ENCODE measurements around the gene RAD51B. TPM values are rescaled to one million over a fixed set of nuclear protein-coding genes. Genes with fewer than 3 reads are reported as not detected.

Gene RAD51B
- total and polyA plus RNA-seq, 2 of the 13 experiments (the other 11 are each of a cell fraction or from before 2014, with no cell fraction given): 7.0 to 9.5 TPM

DNA sequence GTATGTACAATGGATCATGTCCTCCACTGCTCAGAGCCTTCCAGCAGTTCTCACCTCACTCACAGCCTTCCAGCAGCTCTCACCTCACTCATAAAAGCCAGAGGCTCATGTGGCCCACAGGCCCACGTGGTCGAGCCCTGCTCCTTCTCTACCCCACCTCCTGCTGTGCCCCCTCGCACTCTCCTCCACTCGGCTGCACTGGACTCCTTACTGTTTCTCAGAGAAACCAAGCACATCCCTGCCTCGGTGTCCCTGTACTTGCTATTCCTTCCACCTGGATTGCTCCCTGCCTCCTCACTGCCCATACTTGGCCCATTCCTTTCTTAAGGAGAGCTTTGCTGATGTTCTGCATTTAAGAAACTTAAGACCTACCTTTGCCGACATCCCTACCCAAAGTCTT lies 753.5 kb downstream of the RAD51B start:
- no peak for DNase-seq (ENCODE audit: low spot score)
- H3K4me3 ChIP-seq (replicated peaks in 1 of 3; ENCODE audit: insufficient read depth in 1 of 3, low read depth in 2 of 3, low read length in 3 of 3): no peak overlapping the region
- no peak for FAIRE-seq
- no peaks in the 10 kb centered on the region for H3K36me3 ChIP-seq (replicated peaks in 1 of 2; ENCODE audit: control insufficient read depth in 1 of 2, insufficient read depth in 2 of 2, low read length in 2 of 2)
- H2AFZ ChIP-seq (ENCODE audit: low read length): no peak overlapping the region
- no peak overlapping the region for H3K27ac ChIP-seq (ENCODE audit: extremely low read length, insufficient read depth, low read length)
- intact Hi-C loops (cut with micrococcal nuclease; ENCODE audit: unreplicated experiment) (no loop called here), in situ Hi-C loops (cut with HindIII; ENCODE audit: extremely low pct_ligation_motif_present, low pct_unique_long_range_greater_than_20kb) (no loop called here)
- 0 out of 2 replicates have a peak, but pooled peaks cover 5% of the 10 kb centered on the region for H3K9me3 ChIP-seq (ENCODE audit: low read length)
- ChIA-PET CTCF (ENCODE audit: low intra/inter-chr PET ratio, low total read pairs) (no interaction called here), POLR2A (no interaction called here)
- H3K4me2 ChIP-seq (ENCODE audit: low read depth, low read length): no peak overlapping the region
- no peaks in the 10 kb centered on the region for H3K27me3 ChIP-seq (ENCODE audit: control insufficient read depth in 1 of 2, insufficient read depth in 2 of 2, low read length in 2 of 2)
- ATAC-seq: no peak
- H3K79me2 ChIP-seq (ENCODE audit: insufficient read depth, low read length): no peaks in the 10 kb centered on the region
- WGBS (ENCODE audit: low lambda C conversion rate): 67% methylated on average over 6 of the region's 6 CpGs
- no peak overlapping the region for H3K9ac ChIP-seq (ENCODE audit: insufficient read depth, low read depth, low read length)
- peaks cover 70% of the 10 kb centered on the region for H3K4me1 ChIP-seq (ENCODE audit: insufficient read depth, low read length)
- BruUV-seq (replicated peaks): no TSS peak
- no peaks in the 10 kb centered on the region for H4K20me1 ChIP-seq (ENCODE audit: insufficient read depth, low read length)
- TF ChIP-seq STAG1 (CRISPR knock-in tag; IDR thresholded peaks at IDR 0.05) (no peak), KDM5A (IDR thresholded peaks at IDR 0.05; ENCODE audit: borderline replicate concordance, low read length) (no peak), ZFYVE20 (CRISPR knock-in tag; IDR thresholded peaks at IDR 0.05; ENCODE audit: borderline replicate concordance, low read depth) (no peak), ISL2 (CRISPR knock-in tag; IDR thresholded peaks at IDR 0.05) (no peak), ZBTB8A (CRISPR knock-in tag; IDR thresholded peaks at IDR 0.05; ENCODE audit: borderline replicate concordance, low read depth) (no peak), KLF15 (CRISPR knock-in tag; IDR thresholded peaks at IDR 0.05; ENCODE audit: borderline replicate concordance) (no peak), KDM3A (CRISPR knock-in tag; IDR thresholded peaks at IDR 0.05; ENCODE audit: low read depth) (no peak), ZSCAN25 (CRISPR knock-in tag; IDR thresholded peaks at IDR 0.05) (no peak), ZKSCAN8 (CRISPR knock-in tag; IDR thresholded peaks at IDR 0.05; ENCODE audit: borderline replicate concordance) (no peak), PHF8 (CRISPR knock-in tag; IDR thresholded peaks at IDR 0.05) (no peak), ELF4 (CRISPR knock-in tag; IDR thresholded peaks at IDR 0.05; ENCODE audit: borderline replicate concordance) (no peak)
- TF ChIP-seq, protein P1, sequence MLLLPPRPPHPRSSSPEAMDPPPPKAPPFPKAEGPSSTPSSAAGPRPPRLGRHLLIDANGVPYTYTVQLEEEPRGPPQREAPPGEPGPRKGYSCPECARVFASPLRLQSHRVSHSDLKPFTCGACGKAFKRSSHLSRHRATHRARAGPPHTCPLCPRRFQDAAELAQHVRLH (CRISPR knock-in tag; IDR thresholded peaks at IDR 0.05; ENCODE audit: borderline replicate concordance, low read depth): no peak
- TF ChIP-seq, protein P2, sequence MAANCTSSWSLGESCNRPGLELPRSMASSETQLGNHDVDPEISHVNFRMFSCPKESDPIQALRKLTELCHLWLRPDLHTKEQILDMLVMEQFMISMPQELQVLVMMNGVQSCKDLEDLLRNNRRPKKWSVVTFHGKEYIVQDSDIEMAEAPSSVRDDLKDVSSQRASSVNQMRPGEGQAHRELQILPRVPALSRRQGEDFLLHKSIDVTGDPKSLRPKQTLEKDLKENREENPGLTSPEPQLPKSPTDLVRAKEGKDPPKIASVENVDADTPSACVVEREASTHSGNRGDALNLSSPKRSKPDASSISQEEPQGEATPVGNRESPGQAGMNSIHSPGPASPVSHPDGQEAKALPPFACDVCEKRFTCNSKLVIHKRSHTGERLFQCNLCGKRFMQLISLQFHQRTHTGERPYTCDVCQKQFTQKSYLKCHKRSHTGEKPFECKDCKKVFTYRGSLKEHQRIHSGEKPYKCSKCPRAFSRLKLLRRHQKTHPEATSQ (CRISPR knock-in tag; IDR thresholded peaks at IDR 0.05; ENCODE audit: borderline replicate concordance): no peak
- TF ChIP-seq, protein P3, sequence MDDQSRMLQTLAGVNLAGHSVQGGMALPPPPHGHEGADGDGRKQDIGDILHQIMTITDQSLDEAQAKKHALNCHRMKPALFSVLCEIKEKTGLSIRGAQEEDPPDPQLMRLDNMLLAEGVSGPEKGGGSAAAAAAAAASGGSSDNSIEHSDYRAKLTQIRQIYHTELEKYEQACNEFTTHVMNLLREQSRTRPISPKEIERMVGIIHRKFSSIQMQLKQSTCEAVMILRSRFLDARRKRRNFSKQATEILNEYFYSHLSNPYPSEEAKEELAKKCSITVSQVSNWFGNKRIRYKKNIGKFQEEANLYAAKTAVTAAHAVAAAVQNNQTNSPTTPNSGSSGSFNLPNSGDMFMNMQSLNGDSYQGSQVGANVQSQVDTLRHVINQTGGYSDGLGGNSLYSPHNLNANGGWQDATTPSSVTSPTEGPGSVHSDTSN (CRISPR knock-in tag; IDR thresholded peaks at IDR 0.05; ENCODE audit: borderline replicate concordance): no peak
- TF ChIP-seq, protein P4, sequence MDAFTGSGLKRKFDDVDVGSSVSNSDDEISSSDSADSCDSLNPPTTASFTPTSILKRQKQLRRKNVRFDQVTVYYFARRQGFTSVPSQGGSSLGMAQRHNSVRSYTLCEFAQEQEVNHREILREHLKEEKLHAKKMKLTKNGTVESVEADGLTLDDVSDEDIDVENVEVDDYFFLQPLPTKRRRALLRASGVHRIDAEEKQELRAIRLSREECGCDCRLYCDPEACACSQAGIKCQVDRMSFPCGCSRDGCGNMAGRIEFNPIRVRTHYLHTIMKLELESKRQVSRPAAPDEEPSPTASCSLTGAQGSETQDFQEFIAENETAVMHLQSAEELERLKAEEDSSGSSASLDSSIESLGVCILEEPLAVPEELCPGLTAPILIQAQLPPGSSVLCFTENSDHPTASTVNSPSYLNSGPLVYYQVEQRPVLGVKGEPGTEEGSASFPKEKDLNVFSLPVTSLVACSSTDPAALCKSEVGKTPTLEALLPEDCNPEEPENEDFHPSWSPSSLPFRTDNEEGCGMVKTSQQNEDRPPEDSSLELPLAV (CRISPR knock-in tag; conservative IDR thresholded peaks at IDR 0.05; ENCODE audit: low read depth): no peak
- TF ChIP-seq, protein P5, sequence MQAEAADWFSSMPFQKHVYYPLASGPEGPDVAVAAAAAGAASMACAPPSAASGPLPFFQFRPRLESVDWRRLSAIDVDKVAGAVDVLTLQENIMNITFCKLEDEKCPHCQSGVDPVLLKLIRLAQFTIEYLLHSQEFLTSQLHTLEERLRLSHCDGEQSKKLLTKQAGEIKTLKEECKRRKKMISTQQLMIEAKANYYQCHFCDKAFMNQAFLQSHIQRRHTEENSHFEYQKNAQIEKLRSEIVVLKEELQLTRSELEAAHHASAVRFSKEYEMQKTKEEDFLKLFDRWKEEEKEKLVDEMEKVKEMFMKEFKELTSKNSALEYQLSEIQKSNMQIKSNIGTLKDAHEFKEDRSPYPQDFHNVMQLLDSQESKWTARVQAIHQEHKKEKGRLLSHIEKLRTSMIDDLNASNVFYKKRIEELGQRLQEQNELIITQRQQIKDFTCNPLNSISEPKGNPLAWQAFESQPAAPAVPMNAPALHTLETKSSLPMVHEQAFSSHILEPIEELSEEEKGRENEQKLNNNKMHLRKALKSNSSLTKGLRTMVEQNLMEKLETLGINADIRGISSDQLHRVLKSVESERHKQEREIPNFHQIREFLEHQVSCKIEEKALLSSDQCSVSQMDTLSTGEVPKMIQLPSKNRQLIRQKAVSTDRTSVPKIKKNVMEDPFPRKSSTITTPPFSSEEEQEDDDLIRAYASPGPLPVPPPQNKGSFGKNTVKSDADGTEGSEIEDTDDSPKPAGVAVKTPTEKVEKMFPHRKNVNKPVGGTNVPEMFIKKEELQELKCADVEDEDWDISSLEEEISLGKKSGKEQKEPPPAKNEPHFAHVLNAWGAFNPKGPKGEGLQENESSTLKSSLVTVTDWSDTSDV (CRISPR knock-in tag; IDR thresholded peaks at IDR 0.05): no peak
- TF ChIP-seq, protein P6, sequence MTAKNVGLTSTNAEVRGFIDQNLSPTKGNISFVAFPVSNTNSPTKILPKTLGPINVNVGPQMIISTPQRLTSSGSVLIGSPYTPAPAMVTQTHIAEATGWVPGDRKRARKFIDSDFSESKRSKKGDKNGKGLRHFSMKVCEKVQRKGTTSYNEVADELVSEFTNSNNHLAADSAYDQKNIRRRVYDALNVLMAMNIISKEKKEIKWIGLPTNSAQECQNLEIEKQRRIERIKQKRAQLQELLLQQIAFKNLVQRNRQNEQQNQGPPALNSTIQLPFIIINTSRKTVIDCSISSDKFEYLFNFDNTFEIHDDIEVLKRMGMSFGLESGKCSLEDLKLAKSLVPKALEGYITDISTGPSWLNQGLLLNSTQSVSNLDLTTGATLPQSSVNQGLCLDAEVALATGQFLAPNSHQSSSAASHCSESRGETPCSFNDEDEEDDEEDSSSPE (CRISPR knock-in tag; IDR thresholded peaks at IDR 0.05): no peak

Data from HepG2 (cell line).